Loucy (cell line): Measurements from ENCODE around the gene RHBDF1.

Experiments used
- H2AFZ ChIP-seq: fragments of 200-600 bp; sonication (generic); 2 replicates; pipeline ENCODE4 v1.6.0; 2016; ENCODE audit warnings: antibody characterized with exemption, mild to moderate bottlenecking, low read length, moderate library complexity
- H3F3A ChIP-seq: fragments of 200-600 bp; 2 replicates; pipeline ENCODE4 v1.6.0; 2016; ENCODE audit warnings: antibody characterized with exemption, low read depth, mild to moderate bottlenecking
- H3K27me3 ChIP-seq: fragments of 200-600 bp; sonication (generic); 2 replicates; pipeline ENCODE4 v1.6.1; 2014; ENCODE audit warnings: low read length, mild to moderate bottlenecking; ENCODE audit not compliant: insufficient read depth, poor library complexity, severe bottlenecking
- H3K36me3 ChIP-seq: fragments of 200-600 bp; sonication (generic); 2 replicates; pipeline ENCODE4 v1.6.1; 2016; ENCODE audit warnings: low read length; ENCODE audit not compliant: insufficient read depth
- H3K4me1 ChIP-seq: fragments of 200-600 bp; sonication (generic); 2 replicates; pipeline ENCODE4 v1.5.1; 2014; ENCODE audit warnings: low read length, mild to moderate bottlenecking; ENCODE audit not compliant: insufficient read depth, poor library complexity, severe bottlenecking
- H3K4me2 ChIP-seq: fragments of 200-600 bp; sonication (generic); 2 replicates; pipeline ENCODE4 v1.6.0; 2014; ENCODE audit warnings: antibody characterized with exemption, low read length, low read depth, mild to moderate bottlenecking; ENCODE audit not compliant: poor library complexity, severe bottlenecking
- H3K4me3 ChIP-seq: fragments of 200-600 bp; sonication (generic); 2 replicates; pipeline ENCODE4 v1.5.1; 2014; ENCODE audit warnings: low read length, mild to moderate bottlenecking, mixed read lengths; ENCODE audit not compliant: poor library complexity, severe bottlenecking
- H3K79me2 ChIP-seq: fragments of 200-600 bp; sonication (generic); 2 replicates; pipeline ENCODE4 v1.6.1; 2014; ENCODE audit warnings: low read length; ENCODE audit not compliant: insufficient read depth
- H3K9ac ChIP-seq: fragments of 200-600 bp; sonication (generic); 2 replicates; pipeline ENCODE4 v1.6.0; 2014; ENCODE audit warnings: mild to moderate bottlenecking, low read depth, low read length, moderate library complexity; ENCODE audit not compliant: poor library complexity, severe bottlenecking
- H3K9me2 ChIP-seq: fragments of 200-600 bp; sonication (generic); replicated peaks from 2 replicates; pipeline ENCODE4 v1.6.1; 2016; ENCODE audit warnings: low read depth, low read length, mixed read lengths
- H3K9me3 ChIP-seq: fragments of 200-600 bp; sonication (generic); 2 replicates; pipeline ENCODE4 v1.6.1; 2014; ENCODE audit warnings: mild to moderate bottlenecking, antibody characterized with exemption, low read length, low read depth; ENCODE audit not compliant: insufficient read depth
- H4K20me1 ChIP-seq: fragments of 200-600 bp; sonication (generic); 2 replicates; pipeline ENCODE4 v1.6.0; 2014; ENCODE audit warnings: antibody characterized with exemption, low read length, mild to moderate bottlenecking; ENCODE audit not compliant: insufficient read depth, poor library complexity, severe bottlenecking
- EZH2phosphoT487 ChIP-seq: fragments of 200-600 bp; IDR thresholded peaks from 2 replicates; pipeline ENCODE4 v1.6.1; 2018; ENCODE audit warnings: antibody characterized with exemption, mild to moderate bottlenecking, moderate library complexity, borderline replicate concordance
- TF ChIP-seq, protein P1 (sequence below): fragments of 200-600 bp; sonication (generic); conservative IDR thresholded peaks from 2 replicates; pipeline ENCODE4 v1.5.1; 2014; ENCODE audit warnings: mild to moderate bottlenecking, antibody characterized with exemption, low read length

Gene RHBDF1

DNA sequence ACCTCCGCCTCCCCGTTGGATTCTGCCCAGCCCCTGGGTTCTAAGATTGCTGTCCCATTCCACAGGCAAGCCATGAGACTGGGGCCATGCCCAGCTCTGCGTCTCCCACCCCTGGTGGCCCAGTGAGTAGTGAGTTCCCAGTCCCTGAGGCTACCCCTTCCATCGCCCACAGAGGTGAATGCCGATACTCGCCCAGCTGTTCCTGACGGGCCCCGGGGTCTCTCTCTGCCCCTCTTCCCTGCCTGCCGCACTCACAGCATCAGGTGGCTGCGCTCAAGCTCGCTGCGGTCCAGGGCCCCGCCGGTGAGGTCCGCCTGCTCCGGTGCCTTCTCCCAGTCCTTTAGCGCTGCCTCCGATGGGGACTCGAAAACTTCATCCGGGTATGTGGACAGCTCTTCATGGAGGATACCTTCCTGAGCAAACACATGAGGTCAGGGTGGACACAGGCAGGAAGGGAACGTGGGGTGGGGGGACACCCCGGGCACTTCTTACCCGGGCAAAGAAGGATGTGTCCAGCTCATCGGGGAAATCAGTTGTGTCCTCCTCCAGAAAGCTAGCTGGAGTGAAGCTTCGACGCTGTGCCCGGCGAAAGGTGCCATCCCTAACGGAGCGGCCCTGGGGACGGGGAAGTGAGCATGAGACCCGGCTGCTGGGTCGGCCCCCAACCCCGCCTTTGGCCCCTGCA is 10.0 kb downstream of the RHBDF1 start:
- H3K9me2 ChIP-seq = no peaks in the 10 kb centered on the region
- no peaks in the 10 kb centered on the region for H3K27me3 ChIP-seq
- H3K79me2 ChIP-seq = no peaks in the 10 kb centered on the region
- H3K9ac ChIP-seq = no peak overlapping the region
- H3K36me3 ChIP-seq = no peaks in the 10 kb centered on the region
- no peaks in the 10 kb centered on the region for H3F3A ChIP-seq
- peaks cover 24% of the 10 kb centered on the region for H3K4me1 ChIP-seq
- H2AFZ ChIP-seq = no peak overlapping the region
- TF ChIP-seq EZH2phosphoT487 = no peak
- TF ChIP-seq, protein P1, sequence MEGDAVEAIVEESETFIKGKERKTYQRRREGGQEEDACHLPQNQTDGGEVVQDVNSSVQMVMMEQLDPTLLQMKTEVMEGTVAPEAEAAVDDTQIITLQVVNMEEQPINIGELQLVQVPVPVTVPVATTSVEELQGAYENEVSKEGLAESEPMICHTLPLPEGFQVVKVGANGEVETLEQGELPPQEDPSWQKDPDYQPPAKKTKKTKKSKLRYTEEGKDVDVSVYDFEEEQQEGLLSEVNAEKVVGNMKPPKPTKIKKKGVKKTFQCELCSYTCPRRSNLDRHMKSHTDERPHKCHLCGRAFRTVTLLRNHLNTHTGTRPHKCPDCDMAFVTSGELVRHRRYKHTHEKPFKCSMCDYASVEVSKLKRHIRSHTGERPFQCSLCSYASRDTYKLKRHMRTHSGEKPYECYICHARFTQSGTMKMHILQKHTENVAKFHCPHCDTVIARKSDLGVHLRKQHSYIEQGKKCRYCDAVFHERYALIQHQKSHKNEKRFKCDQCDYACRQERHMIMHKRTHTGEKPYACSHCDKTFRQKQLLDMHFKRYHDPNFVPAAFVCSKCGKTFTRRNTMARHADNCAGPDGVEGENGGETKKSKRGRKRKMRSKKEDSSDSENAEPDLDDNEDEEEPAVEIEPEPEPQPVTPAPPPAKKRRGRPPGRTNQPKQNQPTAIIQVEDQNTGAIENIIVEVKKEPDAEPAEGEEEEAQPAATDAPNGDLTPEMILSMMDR = no peak
- no peaks in the 10 kb centered on the region for H4K20me1 ChIP-seq
- H3K4me2 ChIP-seq = no peak overlapping the region
- no peak overlapping the region for H3K4me3 ChIP-seq
- H3K9me3 ChIP-seq = no peaks in the 10 kb centered on the region

- Histone ChIP-seq H2AFZ (no peak overlapping the region), H3K9ac (no peak overlapping the region), H3K9me2 (no peaks in the 10 kb centered on the region), H3K36me3 (no peaks in the 10 kb centered on the region), H3F3A (no peaks in the 10 kb centered on the region), H3K4me2 (no peak overlapping the region), H3K4me3 (no peak overlapping the region), H3K4me1 (peaks cover 29% of the 10 kb centered on the region), H3K9me3 (no peaks in the 10 kb centered on the region), H3K79me2 (no peaks in the 10 kb centered on the region), H3K27me3 (no peaks in the 10 kb centered on the region), H4K20me1 (no peaks in the 10 kb centered on the region)
- no peak for TF ChIP-seq EZH2phosphoT487
- TF ChIP-seq, protein P1 = no peak
These were observed 10.6 kb downstream of the RHBDF1 start for GRCh38 chr16:61879-62281.

DNA sequence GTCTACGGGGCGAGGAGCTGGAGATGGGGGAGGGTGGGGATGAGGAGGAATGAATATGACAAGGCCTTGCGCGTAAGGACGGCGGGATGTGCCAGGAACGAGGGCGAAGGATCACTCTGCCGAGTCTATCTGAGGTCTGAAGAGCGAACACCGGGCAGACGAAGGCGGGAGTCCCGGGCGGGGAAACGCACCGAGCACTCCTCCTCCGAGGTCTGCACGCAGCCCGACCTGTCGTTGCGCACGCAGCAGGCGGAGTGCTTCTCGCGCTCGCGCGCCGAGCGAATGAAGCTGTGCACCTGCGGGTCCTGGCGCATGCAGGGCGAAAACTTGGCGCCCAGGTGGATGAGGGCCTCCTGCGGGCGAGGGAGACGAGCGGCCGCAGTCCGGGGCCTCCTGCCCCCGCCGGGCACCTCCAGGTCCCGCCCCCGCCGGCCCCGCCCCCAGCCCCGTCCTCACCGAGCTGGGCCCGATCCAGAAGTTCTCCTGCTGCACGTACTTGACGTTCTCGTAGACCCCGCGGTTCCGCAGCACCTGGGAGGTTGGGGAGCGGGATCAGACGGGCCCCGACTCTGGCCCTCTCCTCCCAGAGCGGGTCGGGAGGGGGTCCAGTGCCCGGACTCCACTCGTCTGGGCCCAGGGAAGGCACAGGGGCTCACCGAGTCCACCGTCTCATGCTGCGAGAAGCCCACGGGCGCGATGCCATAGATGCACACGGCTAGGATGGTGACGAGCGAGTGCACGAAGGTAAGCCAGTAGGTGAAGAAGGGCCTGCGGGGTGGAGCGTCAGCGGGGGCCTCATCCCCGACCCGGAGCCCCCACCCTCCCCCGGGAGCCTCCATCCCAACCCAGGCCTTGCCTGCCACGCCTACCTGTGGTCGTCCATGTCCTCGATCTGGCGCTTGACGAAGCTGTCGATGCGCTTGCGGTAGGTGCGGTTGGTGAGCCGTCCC is 11.2 kb downstream of the RHBDF1 start:
- no peaks in the 10 kb centered on the region for H3K27me3 ChIP-seq
- no peaks in the 10 kb centered on the region for H4K20me1 ChIP-seq
- no peaks in the 10 kb centered on the region for H3K79me2 ChIP-seq
- H3K4me2 ChIP-seq = no peak overlapping the region
- no peaks in the 10 kb centered on the region for H3K36me3 ChIP-seq
- H2AFZ ChIP-seq = no peak overlapping the region
- no peak overlapping the region for H3K4me3 ChIP-seq
- H3K9me2 ChIP-seq = no peaks in the 10 kb centered on the region
- TF ChIP-seq, protein P1 = no peak
- TF ChIP-seq EZH2phosphoT487 = no peak
- no peaks in the 10 kb centered on the region for H3F3A ChIP-seq
- H3K4me1 ChIP-seq = peaks cover 29% of the 10 kb centered on the region
- H3K9me3 ChIP-seq = no peaks in the 10 kb centered on the region
- no peak overlapping the region for H3K9ac ChIP-seq
